DMS114 treated with DMSO at 0.1 percent for 48 hours (cell line): Measurements from ENCODE around the gene TLE7.

ENCODE experiments used
- DNase-seq: peaks from one replicate; lab custom pipeline; 2025; ENCODE audit not compliant: unreplicated experiment; lab: John Stamatoyannopoulos, UW

The TLE7 gene

GRCh38 chr16:71414038-71414437, 27.8 kb downstream of the TLE7 start:
- DNase-seq, result no peak

DNA sequence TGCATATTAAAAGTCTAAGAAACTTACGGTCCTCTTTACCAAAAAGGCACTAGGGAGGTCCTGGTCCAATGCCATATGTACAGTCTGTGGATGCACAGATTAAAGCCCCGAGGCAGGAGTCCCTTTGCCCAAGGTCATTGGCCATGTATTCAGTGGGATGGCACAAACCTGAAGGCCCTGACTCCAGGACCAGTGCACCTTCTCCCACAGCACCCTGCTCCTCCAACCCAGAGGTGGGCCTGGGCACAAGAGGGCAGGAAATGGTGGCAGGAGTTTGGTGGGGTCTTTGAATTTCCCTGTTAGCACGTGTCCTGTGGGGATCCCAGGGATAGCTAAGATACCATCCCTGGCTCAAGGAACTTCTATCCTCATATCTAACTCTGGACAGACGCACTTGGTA, 28.5 kb downstream of the TLE7 start:
- DNase-seq, result no peak

- peak; percentile 77 for DNase-seq
Measured at GRCh38 chr16:71412270-71413160, 29.3 kb downstream of the TLE7 start.

GRCh38 chr16:71410146-71410545, 31.7 kb downstream of the TLE7 start:
- no peak for DNase-seq

DNA sequence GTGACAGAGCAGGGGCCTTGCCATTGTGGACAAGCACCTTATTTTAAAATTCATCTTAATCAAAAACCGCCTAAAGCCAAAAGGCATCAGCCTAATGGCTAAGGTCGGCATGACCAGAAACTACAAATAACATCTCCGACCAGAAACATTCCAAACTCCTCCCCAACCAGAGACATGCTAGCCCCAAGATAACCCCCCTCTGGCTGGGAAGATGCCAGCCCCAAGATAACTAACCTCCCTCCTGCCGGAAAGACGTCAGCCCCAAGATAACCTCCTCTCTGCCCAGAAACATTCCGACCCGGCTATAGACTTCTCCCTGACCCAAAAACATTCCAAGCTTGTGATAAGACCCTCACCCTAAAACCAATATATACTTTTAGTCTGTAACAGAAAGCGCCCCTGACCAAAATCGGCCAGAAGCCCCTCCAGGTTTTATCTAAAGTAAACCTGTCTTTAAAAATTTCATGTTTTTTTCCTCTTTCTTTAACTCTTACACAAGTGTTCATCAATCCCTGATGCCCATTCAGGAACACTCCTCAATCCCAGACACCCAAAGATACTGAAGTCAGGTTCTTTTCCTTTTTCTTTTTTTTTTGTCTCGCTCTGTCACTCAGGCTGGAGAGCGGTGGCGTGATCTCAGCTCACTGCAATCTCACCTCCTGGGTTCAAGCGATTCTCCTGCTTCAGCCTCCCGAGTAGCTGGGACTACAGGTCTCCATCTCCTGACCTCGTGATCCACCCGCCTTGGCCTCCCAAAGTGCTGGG, 32.7 kb downstream of the TLE7 start:
- DNase-seq, result no peak

DNA sequence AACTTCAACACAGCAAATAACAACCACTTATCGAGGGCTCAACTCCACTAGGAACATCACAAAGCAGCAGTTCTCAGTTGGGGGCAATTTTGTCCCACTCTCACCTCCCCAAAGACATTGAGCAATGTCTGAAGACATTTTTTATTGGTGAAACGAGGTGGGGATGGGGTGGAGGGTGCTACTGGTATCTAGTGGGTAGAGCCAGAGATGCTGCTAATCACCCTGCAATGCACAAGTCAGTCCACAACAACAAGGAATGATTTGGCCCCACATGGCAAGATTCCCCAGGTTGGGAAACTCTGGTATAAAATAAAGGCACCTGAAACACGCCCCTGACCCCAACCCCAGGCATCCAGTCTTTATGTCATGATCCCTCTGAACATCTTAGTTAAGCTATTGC, 33.3 kb downstream of the TLE7 start:
- no peak for DNase-seq

GRCh38 chr16:71407731-71408130, 34.1 kb downstream of the TLE7 start:
- no peak for DNase-seq

GRCh38 chr16:71406724-71407123, 35.1 kb downstream of the TLE7 start:
- DNase-seq, result no peak

DNA sequence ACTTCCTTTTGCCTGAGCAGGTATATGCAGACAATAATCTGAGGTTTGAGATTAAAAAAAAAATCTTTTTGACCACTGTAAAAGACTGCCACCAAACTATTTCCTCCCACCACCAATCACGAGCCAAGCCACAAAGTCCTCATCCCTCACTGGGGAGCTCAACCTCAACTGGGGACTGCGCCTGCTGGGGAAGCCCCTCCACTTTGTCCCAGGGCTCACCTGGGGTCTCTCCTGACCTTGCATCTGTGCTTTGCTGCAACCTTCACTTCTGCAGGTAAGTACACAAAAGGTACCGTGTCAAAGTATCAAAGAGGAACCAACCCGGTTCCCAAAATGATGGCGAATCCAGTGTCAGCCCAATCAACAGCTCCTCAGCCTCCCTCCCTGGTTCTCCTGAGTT, 35.5 kb downstream of the TLE7 start:
- DNase-seq, result no peak

DNA sequence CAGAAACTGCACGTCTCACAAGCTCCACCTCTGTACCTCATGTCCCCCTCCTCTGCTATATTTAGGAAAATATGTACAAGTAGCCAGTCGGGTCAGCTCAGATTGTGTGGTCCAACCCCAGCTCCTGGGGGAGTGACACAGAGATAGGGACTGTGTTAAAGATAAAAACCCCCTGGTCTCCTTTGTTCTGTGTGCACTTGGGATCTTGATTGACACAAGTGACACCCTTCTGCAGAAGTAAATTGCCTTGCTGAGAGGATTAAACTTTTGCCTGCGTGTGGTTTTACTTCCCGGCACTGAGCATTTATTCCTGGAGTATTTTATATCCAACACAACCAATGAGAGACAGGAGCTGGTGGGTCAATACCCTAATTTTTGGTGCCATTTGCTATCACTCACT, 37.5 kb downstream of the TLE7 start:
- no peak for DNase-seq

- DNase-seq, result no peak
Measured at GRCh38 chr16:71402674-71403073, 39.2 kb downstream of the TLE7 start.

- no peak for DNase-seq
Measured at GRCh38 chr16:71402007-71402406, 39.8 kb downstream of the TLE7 start.

DNA sequence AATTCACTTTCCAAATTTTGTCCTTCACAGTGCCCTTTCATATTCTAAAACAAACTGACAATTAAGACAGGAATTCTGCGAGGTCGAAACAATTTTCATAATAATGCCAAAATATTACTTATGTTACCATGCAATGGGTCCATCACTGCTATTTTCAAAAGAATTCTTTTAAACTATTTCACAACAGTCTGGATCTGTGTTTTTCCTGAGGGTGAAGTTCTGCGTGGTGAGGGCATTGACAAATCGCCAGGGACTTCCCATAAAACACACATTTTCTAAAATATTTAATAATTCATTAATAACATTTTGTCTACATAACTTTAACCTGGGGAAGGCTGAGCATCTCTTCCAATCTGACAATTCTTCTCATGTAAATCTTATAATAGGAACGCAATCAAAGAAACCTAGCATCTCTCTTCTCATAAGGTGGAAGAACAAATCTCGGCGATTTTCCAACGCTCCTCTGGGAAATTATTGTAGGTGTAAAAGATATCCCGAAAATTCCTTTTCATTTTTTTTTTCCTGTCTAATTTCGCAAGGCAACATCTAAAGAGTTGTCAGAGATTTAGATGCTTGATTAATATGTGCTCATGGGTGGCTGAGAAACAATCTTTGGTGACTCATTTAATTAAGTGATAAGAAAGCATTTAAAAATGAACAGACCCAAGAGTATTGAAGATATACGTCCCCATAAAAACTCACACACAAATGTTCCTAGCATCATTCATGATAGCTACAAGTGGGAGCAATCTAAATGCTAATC, 41.9 kb downstream of the TLE7 start:
- DNase-seq, result no peak

DNA sequence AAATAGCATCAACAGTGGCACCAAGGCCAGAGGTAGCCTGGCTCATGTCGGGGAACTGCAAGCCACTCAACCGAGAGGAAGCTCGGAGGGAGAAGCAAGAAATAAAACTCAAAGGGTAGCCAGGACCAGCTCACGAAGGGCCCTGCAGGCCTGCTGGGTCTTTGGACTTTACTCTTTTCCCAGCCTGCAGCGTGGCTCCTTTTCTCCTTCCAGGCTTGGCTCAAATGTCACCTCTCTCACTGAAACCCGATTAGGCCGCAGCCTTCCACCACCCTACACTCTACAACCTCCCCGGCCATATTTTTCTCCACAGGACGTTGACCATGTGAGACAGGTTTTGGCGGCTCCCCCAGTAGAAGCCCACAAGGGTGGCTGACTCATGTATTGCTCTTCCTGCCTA, 45.3 kb downstream of the TLE7 start:
- no peak for DNase-seq

- no peak for DNase-seq
Measured at GRCh38 chr16:71389330-71389729, 52.5 kb downstream of the TLE7 start.

- DNase-seq, result no peak
Measured at GRCh38 chr16:71387045-71387871, 54.6 kb downstream of the TLE7 start.

GRCh38 chr16:71384073-71384724, 57.7 kb downstream of the TLE7 start:
- DNase-seq, result no peak

DNA sequence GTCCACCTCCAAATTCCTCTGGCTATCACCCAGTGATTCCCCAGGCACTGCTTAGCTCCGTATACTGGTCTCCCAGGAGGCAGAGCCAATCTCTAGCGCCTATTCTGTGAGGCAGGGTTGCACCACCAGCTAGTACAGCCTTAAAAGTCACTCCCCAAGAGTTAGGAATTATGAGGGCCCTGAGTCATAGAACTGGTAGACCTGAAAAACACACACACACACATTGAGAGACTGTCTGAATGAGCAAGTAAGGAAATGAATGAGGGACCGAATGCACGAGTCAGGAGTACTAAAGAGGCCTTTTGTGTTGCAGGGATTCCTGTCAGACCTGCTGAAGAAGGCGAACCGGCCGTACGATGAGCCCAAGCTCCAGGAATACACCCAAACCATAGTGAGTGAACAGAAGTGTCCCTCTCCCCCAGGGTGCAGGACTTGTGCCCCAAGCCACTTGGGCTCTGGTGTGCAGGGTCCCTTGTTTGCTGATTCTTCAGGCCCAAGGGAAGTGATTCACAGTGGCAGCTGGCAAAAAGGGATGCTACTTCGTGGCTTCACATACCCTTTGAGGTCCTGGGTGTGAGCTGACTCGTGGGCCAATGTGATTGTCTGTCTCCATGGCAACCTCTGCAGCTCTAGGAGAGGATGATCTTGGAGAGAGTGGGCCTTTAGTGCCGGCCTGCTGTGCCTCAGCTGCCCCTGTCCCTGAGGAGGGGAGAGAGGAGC, 58.6 kb downstream of the TLE7 start:
- no peak for DNase-seq

GRCh38 chr16:71380831-71381230, 61.0 kb downstream of the TLE7 start:
- no peak for DNase-seq
